ENCODE results near the gene BARD1.

DNA sequence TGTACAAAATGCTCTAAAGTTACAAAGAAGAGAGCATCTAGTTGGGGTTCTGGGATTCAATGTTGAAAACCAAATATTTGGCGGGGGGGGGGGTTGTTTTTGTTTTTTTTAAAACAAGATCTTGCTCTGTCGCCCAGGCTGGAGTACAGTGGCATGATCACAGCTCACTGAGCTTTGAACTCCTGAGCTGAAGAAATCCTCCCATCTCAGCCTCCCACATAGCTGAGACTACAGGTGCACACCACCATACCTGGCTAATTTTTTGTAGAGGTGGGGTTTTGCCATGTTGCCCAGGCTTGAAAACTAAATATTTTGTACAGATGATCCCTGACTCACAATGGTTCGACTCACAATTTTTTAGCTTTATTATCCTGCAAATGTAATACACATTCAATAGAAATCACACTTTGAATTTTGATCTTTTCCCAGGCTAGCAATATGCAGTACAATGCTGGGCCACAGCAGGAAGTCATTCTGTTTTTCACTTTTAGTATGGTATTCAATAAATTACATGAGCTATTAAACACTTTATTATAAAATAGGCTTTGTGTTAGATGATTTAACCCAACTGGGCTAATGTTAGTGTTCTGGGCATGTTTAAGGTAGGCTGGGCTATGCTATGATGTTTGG, 7.6 kb downstream of the BARD1 start:
- TF ChIP-seq, protein P1, sequence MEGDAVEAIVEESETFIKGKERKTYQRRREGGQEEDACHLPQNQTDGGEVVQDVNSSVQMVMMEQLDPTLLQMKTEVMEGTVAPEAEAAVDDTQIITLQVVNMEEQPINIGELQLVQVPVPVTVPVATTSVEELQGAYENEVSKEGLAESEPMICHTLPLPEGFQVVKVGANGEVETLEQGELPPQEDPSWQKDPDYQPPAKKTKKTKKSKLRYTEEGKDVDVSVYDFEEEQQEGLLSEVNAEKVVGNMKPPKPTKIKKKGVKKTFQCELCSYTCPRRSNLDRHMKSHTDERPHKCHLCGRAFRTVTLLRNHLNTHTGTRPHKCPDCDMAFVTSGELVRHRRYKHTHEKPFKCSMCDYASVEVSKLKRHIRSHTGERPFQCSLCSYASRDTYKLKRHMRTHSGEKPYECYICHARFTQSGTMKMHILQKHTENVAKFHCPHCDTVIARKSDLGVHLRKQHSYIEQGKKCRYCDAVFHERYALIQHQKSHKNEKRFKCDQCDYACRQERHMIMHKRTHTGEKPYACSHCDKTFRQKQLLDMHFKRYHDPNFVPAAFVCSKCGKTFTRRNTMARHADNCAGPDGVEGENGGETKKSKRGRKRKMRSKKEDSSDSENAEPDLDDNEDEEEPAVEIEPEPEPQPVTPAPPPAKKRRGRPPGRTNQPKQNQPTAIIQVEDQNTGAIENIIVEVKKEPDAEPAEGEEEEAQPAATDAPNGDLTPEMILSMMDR (IDR thresholded peaks at IDR 0.05): no peak
- TF ChIP-seq POLR2A (IDR thresholded peaks at IDR 0.05): no peak

All from testis (tissue), 2 donors.